Cardiac septum (tissue), 1 donor: ENCODE results near the gene ENDOV. TPM values are rescaled to one million over a fixed set of nuclear protein-coding genes. Genes with fewer than 3 reads are reported as not detected.

Experiments used
- DNase-seq: peaks from one replicate; pipeline ENCODE4 v3.0.0-alpha.2; 2020; ENCODE audit warnings: low spot score
- intact Hi-C: fragments of 100-400 bp; cut with DNase I; formaldehyde crosslinking; loops from one replicate; pipeline ENCODE4 v1.14.0; 2022
- total RNA-seq: library from RNA; stranded (reverse); fragmentation: NEBNext Ultra II Directional; extraction: Animal tissue kit (Norgen Biotek cat#: 25700); gene quantifications from one replicate; pipeline ENCODE4 v1.2.1, GENCODE V29; 2021
- donor health status: DM: no; HTN: no; CAD: no.

Gene ENDOV
- total RNA-seq, 1 donor from 2014 or later, result 12.8 TPM

DNA sequence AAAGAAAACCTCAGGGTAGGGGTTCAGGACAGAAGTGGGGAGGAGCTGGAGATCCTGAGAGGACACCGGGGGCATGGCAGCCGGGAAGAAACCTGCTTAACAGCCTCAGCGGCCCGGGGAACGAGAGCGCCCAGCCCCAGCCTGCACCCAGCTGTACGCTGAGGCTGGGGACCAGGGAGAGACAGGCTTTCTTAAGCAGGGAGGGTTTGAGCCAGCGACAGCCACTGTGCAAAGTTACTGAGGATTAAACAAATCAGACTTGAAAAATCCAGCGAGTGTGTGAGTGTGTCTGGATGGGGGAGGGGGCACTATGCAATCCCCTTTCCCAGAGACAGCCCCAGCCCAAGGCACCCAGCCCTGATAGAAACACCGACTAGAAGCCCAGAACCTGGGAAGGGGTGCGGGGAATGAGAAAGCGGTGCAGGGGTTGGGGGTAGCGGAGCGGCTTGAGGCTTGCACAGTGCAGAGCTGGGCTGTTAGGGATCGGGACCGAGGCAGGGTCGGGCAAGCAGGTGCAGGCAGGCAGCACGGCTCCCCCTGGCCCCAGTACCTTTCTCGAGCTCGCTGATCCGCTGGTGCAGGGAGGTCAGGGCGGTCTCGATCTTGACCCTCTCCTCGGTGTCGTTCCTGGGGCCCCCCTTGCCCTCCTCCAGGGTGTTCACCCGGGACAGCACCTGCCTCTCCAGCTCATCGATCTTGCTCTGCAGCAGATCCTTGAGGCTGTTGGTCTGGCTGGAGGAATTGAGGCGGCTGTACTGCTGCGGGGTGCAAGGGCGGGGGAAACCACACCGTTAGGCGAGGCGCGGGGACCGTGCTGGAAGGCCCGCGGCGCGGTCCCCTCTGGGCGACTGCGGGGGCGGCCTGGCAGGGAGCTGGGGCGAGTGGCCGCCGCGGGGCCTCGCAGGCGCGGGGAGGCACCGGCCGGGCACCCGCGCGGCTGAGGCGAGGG is 60.3 kb downstream of the ENDOV start:
- no peak for DNase-seq
- intact Hi-C loops, result no loop called here

DNA sequence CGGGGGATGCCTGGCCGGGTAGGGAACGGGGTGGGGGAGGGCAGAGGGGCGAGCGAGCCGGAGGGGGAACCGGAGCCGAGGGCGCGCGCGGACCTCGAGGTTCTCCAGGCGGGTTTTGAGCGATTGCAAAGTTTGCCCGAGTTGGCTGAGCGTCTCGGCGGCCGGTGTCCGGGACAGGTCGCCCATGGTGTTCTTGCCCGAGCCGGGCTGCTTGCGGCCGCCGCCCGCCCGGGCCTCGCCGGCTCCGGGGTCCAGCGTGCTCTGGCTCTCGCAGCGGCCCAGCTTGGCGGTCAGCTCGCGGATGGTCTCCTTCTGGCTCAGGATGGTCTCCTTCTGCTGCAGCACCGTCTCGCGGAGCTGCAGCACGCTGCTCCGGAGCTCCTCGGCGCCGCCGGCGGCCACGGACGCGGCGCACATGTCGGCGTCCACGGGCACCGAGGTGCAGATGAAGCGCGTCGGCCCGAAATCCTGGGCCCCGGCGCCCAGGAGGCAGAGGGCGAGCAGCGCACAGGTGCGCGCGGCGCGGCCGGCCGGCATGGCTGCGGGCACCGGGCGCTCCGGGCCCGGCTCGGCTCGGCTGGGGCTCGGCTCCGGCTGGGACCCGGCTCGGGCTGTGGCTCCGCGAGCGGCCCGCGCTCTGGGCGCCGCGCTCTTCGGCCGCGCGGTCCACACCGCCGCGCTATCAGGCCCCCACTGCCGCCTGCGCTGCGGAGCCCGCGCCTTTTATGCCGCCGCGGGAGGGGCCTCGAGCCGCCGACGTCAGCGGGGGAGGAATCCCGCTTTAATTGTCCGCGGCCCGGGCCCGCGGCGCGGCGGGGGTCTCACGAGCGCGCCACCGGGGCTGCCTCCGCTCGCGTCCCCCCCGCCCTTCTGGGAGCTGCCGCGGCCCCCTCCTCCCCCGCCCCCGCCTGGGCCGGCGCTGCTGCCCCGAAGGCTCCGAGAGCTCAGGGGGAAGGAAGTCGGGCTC is 61.2 kb downstream of the ENDOV start, which contains the start of gene NPTX1:
NPTX1 (minus strand) TSS at position 698 of the 967 bp plus-strand sequence; CDS start at position 537, 161 bp downstream.
- DNase-seq, result no peak
- intact Hi-C loops, result no loop called here

DNA sequence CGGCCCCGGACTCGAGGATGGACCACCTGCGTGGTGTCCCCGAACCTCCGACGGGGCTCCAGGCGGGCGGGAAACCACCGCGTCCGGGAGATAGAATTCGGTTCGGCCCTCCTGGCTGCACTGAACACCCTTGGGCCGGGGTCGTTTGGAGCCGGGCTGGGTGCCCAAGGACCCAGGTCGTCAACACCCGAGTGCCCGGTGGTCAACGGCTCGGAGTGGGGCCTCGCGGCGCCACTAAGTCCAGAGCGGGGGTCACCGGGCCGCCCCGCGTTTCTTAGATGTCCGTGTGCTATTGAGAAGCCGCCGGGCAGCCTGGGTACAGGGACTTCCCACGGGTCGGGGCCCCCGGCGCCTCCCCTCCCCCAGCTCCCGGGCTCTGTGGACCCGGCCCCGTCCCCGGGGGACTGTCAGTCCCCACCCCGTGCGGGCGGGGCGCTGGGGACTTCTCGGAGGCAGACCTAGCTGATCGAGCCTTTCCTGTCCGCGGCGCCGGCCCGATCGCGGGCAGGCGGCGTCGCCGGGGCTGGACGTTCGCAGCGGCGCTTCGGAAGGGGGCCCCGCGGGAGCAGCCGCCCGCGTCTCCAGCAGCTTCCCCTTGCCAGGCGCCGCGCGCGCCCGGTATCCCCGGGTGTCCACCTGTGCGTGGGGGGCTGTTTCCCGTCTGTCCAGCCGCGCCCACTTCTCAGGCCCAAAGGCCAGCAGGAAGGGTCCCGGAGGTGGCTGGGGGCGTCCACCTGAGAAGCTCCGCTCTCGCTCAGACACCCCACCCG is 62.1 kb downstream of the ENDOV start:
- no peak for DNase-seq
- intact Hi-C loops, result no loop called here

DNA sequence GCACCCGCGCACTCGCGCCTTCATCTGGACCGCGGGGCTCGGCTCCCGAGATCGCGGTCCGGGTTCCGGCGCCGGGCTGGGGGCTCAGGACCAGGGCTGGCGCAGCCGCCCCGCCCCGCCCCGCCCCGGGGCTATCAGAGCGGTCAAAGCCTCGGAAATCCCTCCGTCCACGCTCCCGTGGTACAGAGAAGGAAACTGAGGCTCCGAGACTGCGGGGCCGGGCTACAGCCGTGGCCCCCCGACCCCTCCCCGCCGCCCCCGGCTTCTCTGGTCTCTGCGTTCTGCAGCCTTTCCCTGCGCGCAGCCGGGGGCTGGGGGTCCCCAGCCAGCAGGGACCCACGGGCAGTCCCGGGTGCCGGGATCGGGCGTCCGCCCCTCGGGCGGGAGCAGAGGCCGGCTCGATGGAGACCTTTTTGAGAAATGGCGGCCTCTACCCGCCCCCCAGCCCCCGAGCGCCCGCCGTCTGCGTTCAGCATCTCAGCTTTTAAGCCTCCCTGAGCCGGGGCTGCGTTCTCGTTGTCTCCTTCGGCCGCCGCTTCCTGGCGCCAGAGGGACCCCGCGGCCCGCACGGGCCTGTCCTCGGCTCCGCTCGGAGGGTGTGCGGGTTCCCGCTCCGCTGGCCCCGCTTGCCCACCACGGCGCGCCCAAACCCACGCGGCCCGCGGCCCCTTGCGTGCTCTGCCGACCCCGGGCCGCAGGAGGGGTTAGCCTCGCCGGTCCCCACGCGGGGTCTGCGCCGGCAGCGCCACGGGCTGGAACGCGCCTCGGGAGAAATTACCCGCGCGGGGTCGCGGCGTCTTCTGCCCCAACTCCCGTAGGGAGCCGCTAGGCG is 62.9 kb downstream of the ENDOV start:
- intact Hi-C loops, result no loop called here
- no peak for DNase-seq

DNA sequence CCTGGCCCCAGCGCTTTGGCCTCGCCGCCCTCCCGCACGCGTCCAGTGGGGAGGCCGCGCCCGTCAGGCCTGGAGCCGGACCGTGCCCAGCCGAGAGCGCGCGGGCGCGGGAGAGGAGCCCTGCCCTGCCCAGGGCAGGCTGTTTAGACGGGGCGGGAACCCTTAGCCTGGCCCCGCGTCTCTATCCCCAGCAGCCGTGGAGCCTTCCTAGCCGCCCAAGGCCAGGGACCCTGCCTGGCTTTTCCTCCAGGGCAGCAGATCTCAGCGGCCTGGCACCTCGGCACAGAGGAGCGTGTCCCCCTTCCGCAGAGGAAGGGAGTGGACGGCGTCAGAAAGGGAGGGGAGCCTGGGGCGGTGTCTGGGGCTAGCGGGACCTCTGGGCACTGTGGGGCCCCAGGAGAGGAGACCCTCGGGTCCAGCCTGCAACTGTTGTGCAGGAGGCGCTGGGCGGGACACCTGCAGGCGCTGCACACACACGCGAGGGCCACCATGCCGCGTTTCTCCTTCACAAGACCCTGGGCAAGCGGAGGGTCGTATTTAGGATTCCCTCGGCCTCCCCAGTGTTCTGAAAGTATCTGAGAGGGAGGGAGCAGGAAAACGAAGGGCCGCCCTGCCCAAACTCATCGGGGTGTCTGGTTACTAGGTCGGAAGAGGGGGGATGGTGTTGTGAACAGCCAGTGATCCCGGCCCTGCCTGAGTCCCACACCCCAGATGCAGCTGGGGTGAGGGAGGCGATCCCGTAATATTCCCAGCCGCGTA is 63.7 kb downstream of the ENDOV start:
- no peak for DNase-seq
- intact Hi-C loops, result no loop called here

DNA sequence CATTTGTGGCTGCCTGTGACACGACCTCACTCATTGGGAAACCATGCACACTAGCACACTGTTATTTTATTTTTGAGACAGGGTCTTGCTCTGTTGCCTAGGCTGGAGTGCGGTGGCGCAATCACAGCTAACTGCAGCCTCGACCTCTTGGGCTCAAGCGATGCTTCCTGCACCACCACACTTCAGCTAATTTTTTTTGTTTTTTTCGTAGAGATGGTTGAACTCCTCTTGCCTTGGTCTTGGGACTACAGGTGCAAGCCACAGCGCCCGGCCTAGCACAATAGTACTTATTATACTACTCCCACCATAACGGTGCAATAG is 64.2 kb downstream of the ENDOV start:
- intact Hi-C loops, result no loop called here
- DNase-seq, result no peak

DNA sequence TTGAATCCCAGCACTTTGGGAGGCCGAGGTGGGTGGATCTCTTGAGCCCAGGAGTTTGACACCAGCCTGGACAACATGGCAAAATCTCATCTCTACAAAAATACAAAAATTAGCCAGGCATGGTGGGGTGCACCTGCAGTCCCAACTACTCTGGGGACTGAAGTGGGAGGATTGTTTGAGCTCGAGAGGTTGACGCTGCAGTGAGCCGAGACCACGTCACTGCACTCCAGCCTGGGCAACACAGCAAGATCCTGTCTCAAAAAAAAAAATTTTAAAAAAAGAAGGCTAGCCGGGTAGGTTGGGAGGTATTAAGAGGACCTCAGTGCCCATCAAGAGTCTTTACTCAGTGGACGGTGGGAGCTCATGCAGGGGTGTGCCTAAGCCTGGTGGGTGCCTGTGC is 65.3 kb downstream of the ENDOV start:
- intact Hi-C loops, result no loop called here
- no peak for DNase-seq

DNA sequence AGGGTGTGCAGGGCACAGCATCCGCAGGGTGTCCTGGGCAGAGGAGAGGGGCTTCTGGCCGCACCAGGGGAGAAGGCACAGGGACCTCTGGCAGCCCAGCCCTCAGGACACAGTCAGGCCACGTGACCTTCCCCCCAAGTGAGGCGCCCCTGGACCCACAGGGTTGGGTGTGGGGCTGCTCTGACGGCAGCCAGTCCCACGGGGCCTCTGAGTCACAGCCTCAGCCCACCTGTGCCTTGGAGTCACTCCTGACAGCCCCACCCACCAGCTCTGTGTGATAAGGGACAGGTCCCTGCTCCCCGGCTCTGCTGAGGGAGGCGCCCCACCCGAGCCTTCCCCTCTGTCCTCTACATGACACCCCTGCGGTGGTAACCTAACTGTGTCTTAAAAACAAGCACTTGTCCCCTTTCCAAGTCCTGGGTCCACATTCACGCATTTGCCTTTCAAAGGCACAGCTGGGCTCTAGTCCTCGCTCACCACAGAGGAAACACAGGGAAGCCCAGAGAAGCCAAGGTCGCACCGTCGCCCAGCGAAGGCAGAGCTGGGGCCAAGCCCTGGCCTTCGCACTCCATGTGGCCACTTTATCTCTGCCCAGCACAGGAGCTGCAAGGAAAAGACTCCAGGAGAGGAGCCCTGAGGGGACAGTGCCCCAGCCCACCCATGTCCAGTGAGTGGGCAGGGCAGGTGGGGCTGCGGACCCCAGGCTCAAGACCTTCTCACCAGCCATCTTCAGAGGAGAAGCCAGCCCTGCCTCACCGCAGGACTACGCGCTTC is 66.5 kb downstream of the ENDOV start:
- intact Hi-C loops, result no loop called here

DNA sequence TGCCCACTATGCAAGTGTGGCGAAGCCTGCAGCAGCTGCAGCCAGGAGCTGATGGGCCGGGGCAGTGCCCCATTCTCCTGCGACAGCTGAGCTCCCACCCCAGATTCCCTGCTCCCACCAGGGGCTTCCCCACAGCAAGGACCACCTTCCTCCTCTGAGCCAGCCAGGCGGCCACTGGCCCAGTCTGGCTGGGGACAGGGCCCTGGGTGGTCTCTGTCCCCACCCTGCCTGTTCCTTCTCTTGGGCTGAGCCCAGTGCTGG is 67.0 kb downstream of the ENDOV start:
- DNase-seq, result no peak
- intact Hi-C loops, result no loop called here

More for the DNA sequence above, 66.5 kb downstream of the ENDOV start:
- no peak for DNase-seq

DNA sequence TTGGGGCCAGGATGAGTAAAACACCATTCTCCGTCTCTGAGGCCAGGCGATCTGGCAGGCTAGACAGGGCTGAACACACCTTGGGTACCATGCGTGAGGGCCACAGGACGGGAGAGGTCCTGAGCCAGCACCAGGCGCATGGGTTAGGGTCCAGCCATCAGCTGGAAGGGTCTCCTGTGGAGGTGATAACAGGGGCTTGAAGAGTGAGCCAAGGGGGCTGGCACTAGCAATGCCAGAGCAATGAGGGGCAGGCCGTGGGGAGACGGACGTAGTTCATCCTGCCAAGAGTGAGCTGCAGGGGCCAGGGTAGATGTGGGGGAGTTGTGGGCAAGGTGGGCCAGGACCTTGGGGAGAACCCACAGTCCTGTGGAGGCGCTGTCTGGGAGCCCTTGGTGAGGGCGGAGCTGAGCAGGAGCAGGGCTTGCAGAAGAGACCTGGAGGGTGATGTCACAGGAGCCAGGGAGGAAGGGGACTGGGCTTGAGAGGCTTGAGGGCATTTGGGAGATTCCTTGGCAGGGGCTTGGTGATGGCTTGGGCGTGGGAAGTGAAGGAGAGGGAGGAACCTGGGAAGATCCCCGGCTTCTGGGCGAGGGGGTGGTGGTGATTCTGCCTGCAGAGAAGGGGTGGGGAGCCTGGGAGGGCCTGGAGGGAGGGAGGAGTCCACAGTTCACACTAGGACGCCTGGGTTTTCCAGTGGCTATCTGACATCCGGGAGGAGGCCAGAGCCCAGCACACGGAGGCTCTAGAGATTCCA is 67.8 kb downstream of the ENDOV start:
- DNase-seq, result no peak
- intact Hi-C loops, result no loop called here

DNA sequence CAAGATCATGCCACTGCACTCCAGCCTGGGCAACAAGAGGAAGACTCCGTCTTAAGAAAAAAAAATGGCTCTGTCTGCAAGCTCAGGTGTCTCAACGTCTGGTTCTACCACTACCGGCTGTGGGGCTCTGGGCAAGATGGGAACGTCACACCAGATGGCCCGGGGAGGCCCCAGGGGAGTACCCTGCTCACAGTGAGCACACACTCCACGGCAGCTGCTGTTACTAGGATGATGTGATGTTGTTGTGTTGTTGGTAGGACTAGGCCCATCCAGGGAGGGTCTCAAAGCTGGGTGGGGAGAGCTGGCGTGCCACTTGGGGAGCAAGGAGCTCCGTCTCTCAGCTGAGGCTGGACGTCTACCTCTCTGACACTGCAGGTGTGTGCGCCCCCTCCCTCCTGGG is 70.9 kb downstream of the ENDOV start:
- intact Hi-C loops, result no loop called here
- no peak for DNase-seq

DNA sequence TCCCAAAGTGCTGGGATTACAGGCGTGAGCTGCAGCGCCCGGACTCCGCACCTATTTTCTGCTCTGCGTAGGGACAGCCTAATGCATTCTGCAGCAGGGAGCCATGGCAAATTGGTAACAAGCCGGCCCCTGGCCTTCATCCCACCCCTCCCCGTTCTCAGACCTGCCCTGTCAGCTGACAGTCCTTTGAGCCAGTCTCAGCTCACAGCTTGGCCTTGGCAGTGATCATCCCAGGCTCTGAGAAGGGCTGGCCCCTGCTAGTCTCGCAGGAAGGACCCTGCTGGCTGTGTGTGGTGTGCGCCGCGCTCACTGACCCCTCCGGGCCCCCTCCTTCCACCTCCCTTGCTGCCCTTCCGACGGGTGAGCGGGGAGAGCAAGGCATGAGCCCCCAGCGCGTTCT is 71.7 kb downstream of the ENDOV start:
- DNase-seq, result no peak
- intact Hi-C loops, result no loop called here

DNA sequence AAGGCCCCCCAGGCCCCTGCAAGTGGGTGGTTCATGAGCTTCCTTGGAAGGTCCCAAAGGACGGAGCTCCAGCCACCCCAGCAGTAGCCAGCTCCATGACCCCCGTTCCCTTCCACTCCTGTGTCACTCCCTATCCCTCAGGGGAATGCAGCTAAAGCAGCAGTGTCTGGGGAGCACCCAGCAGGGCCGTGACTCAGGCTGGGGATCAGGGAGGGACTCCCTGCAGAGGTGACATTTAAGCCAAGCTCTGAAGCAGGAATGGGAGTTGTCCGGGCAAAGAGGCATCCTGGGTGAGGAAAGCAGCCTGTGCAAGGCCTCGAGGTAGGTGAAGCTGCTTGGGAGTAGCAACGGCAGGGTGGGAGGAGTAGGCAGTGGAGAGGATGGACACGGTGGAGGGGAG is 72.5 kb downstream of the ENDOV start:
- intact Hi-C loops, result no loop called here
- no peak for DNase-seq
